ENCODE results near the gene CLCNKB.
A peak's percentile ranks its signal among the peaks of the same experiment; 100 is the strongest.

CLCNKB gene

GRCh38 chr1:16075337-16076030, 31.9 kb downstream of the CLCNKB start:
- Histone ChIP-seq H3K4me3 (no peak overlapping the region), H3K27me3 (peaks cover 30% of the 10 kb centered on the region), H4K20me1 (peaks cover 10% of the 10 kb centered on the region), H3K27ac (no peak overlapping the region), H3K9me3 (no peaks in the 10 kb centered on the region), H3K4me2 (no peak overlapping the region), H3K36me3 (no peaks in the 10 kb centered on the region), H3K4me1 (peaks cover 27% of the 10 kb centered on the region), H3K9ac (no peak overlapping the region)
- TF ChIP-seq Cebpa-rat (IDR thresholded peaks at IDR 0.05): no peak

- Histone ChIP-seq H3K4me2 (no peak overlapping the region), H3K36me3 (no peaks in the 10 kb centered on the region), H3K27ac (no peak overlapping the region)
Measured at GRCh38 chr1:16076031-16076864, 32.7 kb downstream of the CLCNKB start.

GRCh38 chr1:16076865-16077238, 33.3 kb downstream of the CLCNKB start:
- TF ChIP-seq Cebpa-rat (IDR thresholded peaks at IDR 0.05): no peak
- H3K9ac ChIP-seq: no peak overlapping the region
- H3K4me1 ChIP-seq: peaks cover 26% of the 10 kb centered on the region
- H3K4me3 ChIP-seq: no peak overlapping the region
- no peak overlapping the region for H3K4me2 ChIP-seq
- H3K9me3 ChIP-seq: no peaks in the 10 kb centered on the region
- peaks cover 6% of the 10 kb centered on the region for H4K20me1 ChIP-seq
- H3K27ac ChIP-seq: no peak overlapping the region
- peaks cover 27% of the 10 kb centered on the region for H3K27me3 ChIP-seq
- no peaks in the 10 kb centered on the region for H3K36me3 ChIP-seq

More at GRCh38 chr1:16076031-16076864, 32.7 kb downstream of the CLCNKB start:
- TF ChIP-seq Cebpa-rat (IDR thresholded peaks at IDR 0.05): no peak
- Histone ChIP-seq H3K9me3 (no peaks in the 10 kb centered on the region), H3K9ac (no peak overlapping the region), H3K4me3 (no peak overlapping the region), H3K4me1 (peaks cover 27% of the 10 kb centered on the region), H4K20me1 (peaks cover 10% of the 10 kb centered on the region), H3K27me3 (peaks cover 30% of the 10 kb centered on the region)

- no peak overlapping the region for H3K4me3 ChIP-seq
- no peaks in the 10 kb centered on the region for H3K9me3 ChIP-seq
- no peak overlapping the region for H3K27ac ChIP-seq
- peaks cover 18% of the 10 kb centered on the region for H3K4me1 ChIP-seq
- no peak overlapping the region for H3K9ac ChIP-seq
- no peak overlapping the region for H3K4me2 ChIP-seq
- peaks cover 19% of the 10 kb centered on the region; the same call in 1 of the 2 replicates for H3K27me3 ChIP-seq
- no peaks in the 10 kb centered on the region for H3K36me3 ChIP-seq
- no peak for TF ChIP-seq Cebpa-rat (IDR thresholded peaks at IDR 0.05)
- no peaks in the 10 kb centered on the region for H4K20me1 ChIP-seq
Measured at GRCh38 chr1:16077406-16078245, 34.0 kb downstream of the CLCNKB start.

GRCh38 chr1:16078925-16079656, 35.5 kb downstream of the CLCNKB start:
- Histone ChIP-seq H4K20me1 (no peaks in the 10 kb centered on the region), H3K27me3 (peaks cover 5% of the 10 kb centered on the region; the same call in 1 of the 2 replicates), H3K36me3 (no peaks in the 10 kb centered on the region), H3K4me1 (peaks cover 7% of the 10 kb centered on the region), H3K9ac (no peak overlapping the region), H3K27ac (0 out of 2 replicates have a peak overlapping the region, but pooled peaks have one; percentile 7), H3K9me3 (no peaks in the 10 kb centered on the region), H3K4me3 (no peak overlapping the region), H3K4me2 (peak overlapping the region; percentile 49)
- no peak for TF ChIP-seq Cebpa-rat (IDR thresholded peaks at IDR 0.05)

GRCh38 chr1:16080422-16081150, 37.0 kb downstream of the CLCNKB start:
- no peak overlapping the region for H3K4me3 ChIP-seq
- no peak for TF ChIP-seq Cebpa-rat (IDR thresholded peaks at IDR 0.05)
- no peak overlapping the region for H3K9ac ChIP-seq
- peaks cover 10% of the 10 kb centered on the region for H3K4me1 ChIP-seq
- H3K4me2 ChIP-seq: no peak overlapping the region
- no peaks in the 10 kb centered on the region for H4K20me1 ChIP-seq
- H3K27ac ChIP-seq: no peak overlapping the region
- no peaks in the 10 kb centered on the region for H3K27me3 ChIP-seq
- H3K9me3 ChIP-seq: no peaks in the 10 kb centered on the region
- no peaks in the 10 kb centered on the region for H3K36me3 ChIP-seq

- Histone ChIP-seq H3K36me3 (no peaks in the 10 kb centered on the region), H3K4me3 (no peak overlapping the region), H3K27me3 (no peaks in the 10 kb centered on the region), H3K9ac (no peak overlapping the region), H3K9me3 (no peaks in the 10 kb centered on the region), H4K20me1 (no peaks in the 10 kb centered on the region), H3K27ac (no peak overlapping the region), H3K4me2 (no peak overlapping the region), H3K4me1 (peaks cover 14% of the 10 kb centered on the region)
- TF ChIP-seq Cebpa-rat (IDR thresholded peaks at IDR 0.05): no peak
Measured at GRCh38 chr1:16081636-16082035, 38.1 kb downstream of the CLCNKB start.

GRCh38 chr1:16082283-16083038, 38.9 kb downstream of the CLCNKB start:
- no peaks in the 10 kb centered on the region for H4K20me1 ChIP-seq
- no peak overlapping the region for H3K27ac ChIP-seq
- no peaks in the 10 kb centered on the region for H3K36me3 ChIP-seq
- H3K27me3 ChIP-seq: no peaks in the 10 kb centered on the region
- TF ChIP-seq Cebpa-rat (IDR thresholded peaks at IDR 0.05): no peak
- H3K4me3 ChIP-seq: no peak overlapping the region
- H3K4me1 ChIP-seq: peaks cover 15% of the 10 kb centered on the region
- H3K9me3 ChIP-seq: no peaks in the 10 kb centered on the region
- no peak overlapping the region for H3K4me2 ChIP-seq
- H3K9ac ChIP-seq: no peak overlapping the region
